Measurements from ENCODE around the gene ASF1A. TPM values are rescaled to one million over a fixed set of nuclear protein-coding genes. Genes with fewer than 3 reads are reported as not detected.

Gene ASF1A
- total and polyA plus RNA-seq, 2 of the 13 experiments (the other 11 are each of a cell fraction or from before 2014, with no cell fraction given): 14.5 to 49.9 TPM

- Histone ChIP-seq H4K20me1 (ENCODE audit: insufficient read depth, low read length) (no peaks in the 10 kb centered on the region), H3K4me1 (ENCODE audit: insufficient read depth, low read length) (no peaks in the 10 kb centered on the region), H3K9me3 (ENCODE audit: low read length) (no peaks in the 10 kb centered on the region), H3K9ac (ENCODE audit: insufficient read depth, low read depth, low read length) (no peak overlapping the region), H3K79me2 (ENCODE audit: insufficient read depth, low read length) (no peaks in the 10 kb centered on the region), H3K4me3 (replicated peaks in 1 of 3; ENCODE audit: insufficient read depth in 1 of 3, low read depth in 2 of 3, low read length in 3 of 3) (no peak overlapping the region), H3K4me2 (ENCODE audit: low read depth, low read length) (no peak overlapping the region), H2AFZ (ENCODE audit: low read length) (no peak overlapping the region), H3K27ac (ENCODE audit: extremely low read length, insufficient read depth, low read length) (no peak overlapping the region), H3K27me3 (ENCODE audit: control insufficient read depth in 1 of 2, insufficient read depth in 2 of 2, low read length in 2 of 2) (no peaks in the 10 kb centered on the region), H3K36me3 (replicated peaks in 1 of 2; ENCODE audit: control insufficient read depth in 1 of 2, insufficient read depth in 2 of 2, low read length in 2 of 2) (no peaks in the 10 kb centered on the region)
- in situ Hi-C loops (cut with HindIII; ENCODE audit: extremely low pct_ligation_motif_present, low pct_unique_long_range_greater_than_20kb): no loop called here
- BruUV-seq (replicated peaks): no TSS peak
- intact Hi-C loops (cut with micrococcal nuclease; ENCODE audit: unreplicated experiment): no loop called here
- no peak for ATAC-seq
- no peak for DNase-seq (ENCODE audit: low spot score)
- ChIA-PET POLR2A (interaction anchor here (1.1 to 2.3 kb wide), 2 partner anchors 9 to 11 kb away, joined by 3 to 8 read pairs; partner anchors contain the start of gene ASF1A), CTCF (ENCODE audit: low intra/inter-chr PET ratio, low total read pairs) (no interaction called here)
- TF ChIP-seq, protein P1, sequence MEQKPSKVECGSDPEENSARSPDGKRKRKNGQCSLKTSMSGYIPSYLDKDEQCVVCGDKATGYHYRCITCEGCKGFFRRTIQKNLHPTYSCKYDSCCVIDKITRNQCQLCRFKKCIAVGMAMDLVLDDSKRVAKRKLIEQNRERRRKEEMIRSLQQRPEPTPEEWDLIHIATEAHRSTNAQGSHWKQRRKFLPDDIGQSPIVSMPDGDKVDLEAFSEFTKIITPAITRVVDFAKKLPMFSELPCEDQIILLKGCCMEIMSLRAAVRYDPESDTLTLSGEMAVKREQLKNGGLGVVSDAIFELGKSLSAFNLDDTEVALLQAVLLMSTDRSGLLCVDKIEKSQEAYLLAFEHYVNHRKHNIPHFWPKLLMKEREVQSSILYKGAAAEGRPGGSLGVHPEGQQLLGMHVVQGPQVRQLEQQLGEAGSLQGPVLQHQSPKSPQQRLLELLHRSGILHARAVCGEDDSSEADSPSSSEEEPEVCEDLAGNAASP (CRISPR knock-in tag; IDR thresholded peaks at IDR 0.05; ENCODE audit: borderline replicate concordance): no peak
- TF ChIP-seq ZNF281 (CRISPR knock-in tag; IDR thresholded peaks at IDR 0.05; ENCODE audit: borderline replicate concordance): no peak
- TF ChIP-seq STAT5B (CRISPR knock-in tag; IDR thresholded peaks at IDR 0.05): no peak
- TF ChIP-seq ZNF407 (CRISPR knock-in tag; IDR thresholded peaks at IDR 0.05; ENCODE audit: not compliant biosample characterization): no peak
- TF ChIP-seq ZNF550 (CRISPR knock-in tag; IDR thresholded peaks at IDR 0.05; ENCODE audit: borderline replicate concordance): no peak
- no peak for TF ChIP-seq ZBTB1 (CRISPR knock-in tag; IDR thresholded peaks at IDR 0.05; ENCODE audit: borderline replicate concordance)
- TF ChIP-seq ARID2 (CRISPR knock-in tag; IDR thresholded peaks at IDR 0.05; ENCODE audit: borderline replicate concordance): no peak
- no peak for TF ChIP-seq FOXP1 (IDR thresholded peaks at IDR 0.05)
- TF ChIP-seq FOXP1 (CRISPR knock-in tag; IDR thresholded peaks at IDR 0.05): no peak
- TF ChIP-seq, protein P2, sequence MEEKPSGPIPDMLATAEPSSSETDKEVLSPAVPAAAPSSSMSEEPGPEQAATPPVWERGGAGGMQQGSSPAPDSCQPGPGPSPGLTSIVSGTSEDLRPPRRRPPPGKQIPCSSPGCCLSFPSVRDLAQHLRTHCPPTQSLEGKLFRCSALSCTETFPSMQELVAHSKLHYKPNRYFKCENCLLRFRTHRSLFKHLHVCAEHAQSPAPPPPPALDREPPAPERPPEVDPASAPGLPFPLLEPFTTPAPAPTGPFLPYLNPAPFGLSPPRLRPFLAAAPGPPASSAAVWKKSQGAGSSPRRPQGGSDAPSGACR (CRISPR knock-in tag; IDR thresholded peaks at IDR 0.05): no peak
- 93% methylated on average over 9 of the region's 9 CpGs for WGBS (ENCODE audit: low lambda C conversion rate)
- FAIRE-seq: no peak
These were observed 12.3 kb upstream of the ASF1A start for GRCh38 chr6:118881440-118882313.
